Endothelial cell of umbilical vein (primary cell): ENCODE measurements around the gene OVCH2. TPM values are rescaled to one million over a fixed set of nuclear protein-coding genes. Genes with fewer than 3 reads are reported as not detected.

ENCODE experiments used
- BruUV-seq: library from RNA; stranded (reverse); fragments of 400-500 nt; replicated peaks from 2 replicates; lab custom pipeline; 2021; lab: Mats Ljungman, UMichigan
- CTCF ChIA-PET: fragments of 300-600, 350-600 bp; sonication (Branson Sonifier 250); formaldehyde crosslinking; loops from one replicate; lab custom pipeline; 2021; ENCODE audit warnings: antibody characterized with exemption, inconsistent platforms; lab: Charles Lee
- POLR2A ChIA-PET: fragments of 300-600, 350-600 bp; sonication (Branson Sonifier 250); formaldehyde crosslinking; loops from one replicate; lab custom pipeline; 2021; ENCODE audit warnings: antibody characterized with exemption, inconsistent platforms; lab: Charles Lee
- DNase-seq: peaks from one replicate; pipeline ENCODE4 v3.0.0-alpha.2; 2011; ENCODE audit warnings: low read depth, low spot score
- FAIRE-seq: peaks from 2 replicates; lab custom pipeline; 2011; peaks lifted over from hg19 to GRCh38; lab: Jason Lieb, UNC
- H2AFZ ChIP-seq: 2 replicates; pipeline ENCODE4 v1.6.0; 2012; ENCODE audit warnings: low read depth, low read length, control low read depth, inconsistent platforms
- H3K27ac ChIP-seq: 2 replicates; pipeline ENCODE4 v1.5.1; 2011; ENCODE audit warnings: low read depth, mild to moderate bottlenecking, control low read depth, low read length, moderate library complexity; ENCODE audit not compliant: insufficient read depth
- H3K27me3 ChIP-seq, 2 experiments: 2 replicates each; pipeline versions ENCODE4 v1.6.0 to v1.6.1; 2011; ENCODE audit warnings: low read length in 2 of 2, mixed read lengths in 1 of 2; ENCODE audit not compliant: control insufficient read depth in 2 of 2, insufficient read depth in 2 of 2
- H3K36me3 ChIP-seq, 2 experiments: 2 replicates in 1 of 2; 3 replicates in 1 of 2; pipeline ENCODE4 v1.5.1; 2011; ENCODE audit warnings: low read length in 2 of 2, mild to moderate bottlenecking in 1 of 2, moderate library complexity in 1 of 2; ENCODE audit not compliant: control insufficient read depth in 2 of 2, insufficient read depth in 2 of 2; ENCODE audit errors: extremely low read depth in 1 of 2
- H3K4me1 ChIP-seq: 3 replicates; pipeline ENCODE4 v1.5.1; 2011; ENCODE audit warnings: mild to moderate bottlenecking, low read length; ENCODE audit not compliant: control insufficient read depth, insufficient read depth; ENCODE audit errors: extremely low read depth
- H3K4me2 ChIP-seq: 2 replicates; pipeline ENCODE4 v1.6.1; 2011; ENCODE audit warnings: low read length, control low read depth, mixed read lengths; ENCODE audit not compliant: insufficient read depth
- H3K4me3 ChIP-seq, 3 experiments: fragments of 200-600 bp in 1 of 3; sonication (generic), shearing (Covaris generic) in 1 of 3; replicated peaks in 1 of 3; 2 replicates each; pipeline ENCODE4 v1.5.1; 2011 to 2016; ENCODE audit warnings: control low read depth in 3 of 3, low read length in 3 of 3, mild to moderate bottlenecking in 2 of 3, inconsistent platforms in 1 of 3, low read depth in 1 of 3, moderate library complexity in 1 of 3; ENCODE audit not compliant: insufficient read depth in 1 of 3
- H3K79me2 ChIP-seq: 2 replicates; pipeline ENCODE4 v1.6.0; 2012; ENCODE audit warnings: low read length, inconsistent platforms; ENCODE audit not compliant: control insufficient read depth, insufficient read depth
- H3K9ac ChIP-seq: replicated peaks from 2 replicates; pipeline ENCODE3; 2011; ENCODE audit warnings: low read length, control low read depth; ENCODE audit not compliant: insufficient read depth; ENCODE audit errors: extremely low read depth
- H3K9me1 ChIP-seq: replicated peaks from 3 replicates; pipeline ENCODE4 v1.6.0; 2011; ENCODE audit warnings: mild to moderate bottlenecking, low read length; ENCODE audit not compliant: control insufficient read depth, insufficient read depth; ENCODE audit errors: extremely low read depth
- H3K9me3 ChIP-seq: replicated peaks from 2 replicates; pipeline ENCODE4 v1.5.1; 2012; ENCODE audit warnings: low read length, inconsistent platforms; ENCODE audit not compliant: control insufficient read depth, insufficient read depth
- H4K20me1 ChIP-seq: replicated peaks from 2 replicates; pipeline ENCODE3; 2011; ENCODE audit warnings: mild to moderate bottlenecking, low read length; ENCODE audit not compliant: control insufficient read depth, insufficient read depth; ENCODE audit errors: extremely low read depth
- EZH2 ChIP-seq: IDR thresholded peaks from 2 replicates; pipeline ENCODE4 v1.6.1; 2012; ENCODE audit warnings: borderline replicate concordance, low read depth, mild to moderate bottlenecking, moderate library complexity, low read length, inconsistent platforms; ENCODE audit not compliant: severe bottlenecking
- FOS ChIP-seq: IDR thresholded peaks from 2 replicates; pipeline ENCODE4 v1.6.1; 2011; ENCODE audit warnings: mild to moderate bottlenecking, low read length, moderate library complexity, borderline replicate concordance; ENCODE audit not compliant: insufficient read depth
- GATA2 ChIP-seq: IDR thresholded peaks from 2 replicates; pipeline ENCODE4 v1.7.0; 2011; ENCODE audit warnings: low read depth, mild to moderate bottlenecking, moderate library complexity, mixed read lengths, low read length; ENCODE audit not compliant: insufficient read length, insufficient read depth
- JUN ChIP-seq: IDR thresholded peaks from 2 replicates; pipeline ENCODE4 v1.6.1; 2011; ENCODE audit warnings: borderline replicate concordance, low read depth; ENCODE audit not compliant: insufficient read length, insufficient read depth
- MYC ChIP-seq: IDR thresholded peaks from one replicate; pipeline ENCODE4 v1.6.1; 2011; ENCODE audit warnings: mild to moderate bottlenecking, low read depth, low read length
- POLR2A ChIP-seq: IDR thresholded peaks from 2 replicates; pipeline ENCODE4 v1.6.1; 2012; ENCODE audit warnings: low read depth, mild to moderate bottlenecking, control low read depth, low read length
- POLR2AphosphoS5 ChIP-seq: IDR thresholded peaks from 2 replicates; pipeline ENCODE4 v1.6.1; 2012; ENCODE audit warnings: low read depth, mild to moderate bottlenecking, control low read depth, low read length, moderate library complexity; ENCODE audit not compliant: insufficient read depth
- dilution Hi-C: fragments of 300-500 bp; cut with MboI; formaldehyde crosslinking; loops from one replicate; pipeline ENCODE4 v1.15.0; 2019; ENCODE audit warnings: low sequenced_read_pairs; ENCODE audit not compliant: extremely low pct_ligation_motif_present
- intact Hi-C: fragments of 100-400 bp; cut with micrococcal nuclease; formaldehyde crosslinking; loops from one replicate; pipeline ENCODE4 v1.10.0; 2022
- polyA plus RNA-seq, 4 experiments: library from polyadenylated mRNA; depleted of rRNA in 3 of 4; stranded (reverse) in 3 of 4; unstranded in 1 of 4; fragments of >200 nt; gene quantifications; 2 replicates each; pipeline versions ENCODE4 v1.2.1 to v1.2.3, GENCODE V29; 2011 to 2012; ENCODE audit warnings: missing spikeins in 1 of 4
- total RNA-seq: library from RNA; stranded (reverse); gene quantifications from 2 replicates; pipeline ENCODE4 v1.2.3, GENCODE V29; 2021
- TF ChIP-seq, protein P1 (sequence below), 2 donors: IDR thresholded peaks; 1 replicate in 1 of 2; 2 replicates in 1 of 2; pipeline ENCODE4 v1.5.1; 2011; ENCODE audit warnings: low read length in 2 of 2, mild to moderate bottlenecking in 2 of 2, moderate library complexity in 2 of 2, control low read depth in 1 of 2, inconsistent platforms in 1 of 2, low read depth in 1 of 2; ENCODE audit not compliant: insufficient read depth in 1 of 2; ENCODE audit errors: extremely low read depth in 1 of 2
- TF ChIP-seq, protein P2 (sequence below): IDR thresholded peaks from 2 replicates; pipeline ENCODE4 v1.6.1; 2011; ENCODE audit not compliant: insufficient read depth, insufficient read length

The OVCH2 gene
- total and polyA plus RNA-seq, 2 donors (not counting 3 experiments of a cell fraction or from before 2014, with no cell fraction given), result not detected

DNA sequence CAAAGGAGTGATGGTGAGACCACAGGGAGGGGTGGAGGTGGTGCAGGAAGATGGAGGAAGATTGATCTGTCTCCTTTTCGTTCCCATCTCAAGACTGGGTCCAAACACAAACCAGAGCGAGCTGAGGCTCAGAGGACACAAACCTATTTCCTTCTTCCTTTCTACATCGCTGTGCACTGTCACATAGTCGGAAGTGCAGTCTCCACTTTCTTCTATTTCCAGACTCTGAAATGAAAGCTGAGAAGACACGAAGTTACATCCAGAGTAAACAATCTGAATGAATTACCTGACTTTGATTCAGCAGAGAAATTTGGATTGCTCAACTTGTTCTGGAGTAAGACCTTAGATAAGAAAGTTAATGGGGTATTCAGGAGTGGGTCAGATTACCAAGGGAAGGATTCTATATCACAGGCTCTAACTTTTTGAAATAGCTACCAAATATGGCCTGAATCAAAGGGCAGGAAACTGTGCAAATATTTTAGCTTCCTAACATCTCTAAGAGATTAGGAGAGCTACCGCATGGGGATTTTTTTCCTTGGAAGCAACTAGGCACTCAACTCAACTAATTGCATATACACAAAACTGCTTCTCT lies 14.4 kb downstream of the OVCH2 start:
- no peak for DNase-seq
- H3K79me2 ChIP-seq, result no peaks in the 10 kb centered on the region
- H3K4me3 ChIP-seq, result no peak overlapping the region
- CTCF ChIA-PET, result interaction anchor here (0.8 to 3.6 kb wide), 11 partner anchors 34 to 935 kb away, joined by 3 to 22 read pairs (median 3); partner anchors contain the start of gene EIF3F
- no peak overlapping the region for H3K9ac ChIP-seq
- no peaks in the 10 kb centered on the region for H3K9me1 ChIP-seq
- H3K27me3 ChIP-seq, result peaks cover 41 to 44% of the 10 kb centered on the region in 2 experiments
- no peak for FAIRE-seq
- TF ChIP-seq POLR2A, result no peak
- no peak for TF ChIP-seq EZH2
- TF ChIP-seq POLR2AphosphoS5, result no peak
- TF ChIP-seq MYC, result no peak
- TF ChIP-seq GATA2, result no peak
- TF ChIP-seq, protein P1, sequence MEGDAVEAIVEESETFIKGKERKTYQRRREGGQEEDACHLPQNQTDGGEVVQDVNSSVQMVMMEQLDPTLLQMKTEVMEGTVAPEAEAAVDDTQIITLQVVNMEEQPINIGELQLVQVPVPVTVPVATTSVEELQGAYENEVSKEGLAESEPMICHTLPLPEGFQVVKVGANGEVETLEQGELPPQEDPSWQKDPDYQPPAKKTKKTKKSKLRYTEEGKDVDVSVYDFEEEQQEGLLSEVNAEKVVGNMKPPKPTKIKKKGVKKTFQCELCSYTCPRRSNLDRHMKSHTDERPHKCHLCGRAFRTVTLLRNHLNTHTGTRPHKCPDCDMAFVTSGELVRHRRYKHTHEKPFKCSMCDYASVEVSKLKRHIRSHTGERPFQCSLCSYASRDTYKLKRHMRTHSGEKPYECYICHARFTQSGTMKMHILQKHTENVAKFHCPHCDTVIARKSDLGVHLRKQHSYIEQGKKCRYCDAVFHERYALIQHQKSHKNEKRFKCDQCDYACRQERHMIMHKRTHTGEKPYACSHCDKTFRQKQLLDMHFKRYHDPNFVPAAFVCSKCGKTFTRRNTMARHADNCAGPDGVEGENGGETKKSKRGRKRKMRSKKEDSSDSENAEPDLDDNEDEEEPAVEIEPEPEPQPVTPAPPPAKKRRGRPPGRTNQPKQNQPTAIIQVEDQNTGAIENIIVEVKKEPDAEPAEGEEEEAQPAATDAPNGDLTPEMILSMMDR (IDR thresholded peaks at IDR 0.05; ENCODE audit: extremely low read depth in 1 of 2, insufficient read depth in 1 of 2, low read depth in 1 of 2, low read length in 2 of 2), result no peak
- TF ChIP-seq FOS, result no peak
- TF ChIP-seq JUN, result no peak
- TF ChIP-seq, protein P2, sequence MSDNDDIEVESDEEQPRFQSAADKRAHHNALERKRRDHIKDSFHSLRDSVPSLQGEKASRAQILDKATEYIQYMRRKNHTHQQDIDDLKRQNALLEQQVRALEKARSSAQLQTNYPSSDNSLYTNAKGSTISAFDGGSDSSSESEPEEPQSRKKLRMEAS, result no peak
- POLR2A ChIA-PET, result no interaction called here
- intact Hi-C loops (loop anchor here (1.0 to 10.0 kb wide), 3 partner anchors 247 to 403 kb away; no protein-coding TSS in a partner anchor), dilution Hi-C loops (no loop called here)
- H3K4me2 ChIP-seq, result no peak overlapping the region
- no peak overlapping the region for H2AFZ ChIP-seq
- BruUV-seq, result no TSS peak
- no peak overlapping the region for H3K27ac ChIP-seq
- no peaks in the 10 kb centered on the region for H3K9me3 ChIP-seq
- H3K36me3 ChIP-seq, result no peaks in the 10 kb centered on the region
- H3K4me1 ChIP-seq, result no peaks in the 10 kb centered on the region
- no peaks in the 10 kb centered on the region for H4K20me1 ChIP-seq
